HG03097 (cell line): ENCODE results near the gene FRMPD3.
A peak's percentile ranks its signal among the peaks of the same experiment; 100 is the strongest.
"Not testable (repeated sequence)": the region's sequence is repeated elsewhere in the genome, so short reads cannot be mapped to it uniquely, and the experiment has no call there.

Experiments
- ATAC-seq: cut with Tn5 transposase; IDR thresholded peaks from one replicate; pipeline ENCODE4 v1.9.1; 2021; ENCODE audit not compliant: unreplicated experiment, low FRiP score

The FRMPD3 gene

DNA sequence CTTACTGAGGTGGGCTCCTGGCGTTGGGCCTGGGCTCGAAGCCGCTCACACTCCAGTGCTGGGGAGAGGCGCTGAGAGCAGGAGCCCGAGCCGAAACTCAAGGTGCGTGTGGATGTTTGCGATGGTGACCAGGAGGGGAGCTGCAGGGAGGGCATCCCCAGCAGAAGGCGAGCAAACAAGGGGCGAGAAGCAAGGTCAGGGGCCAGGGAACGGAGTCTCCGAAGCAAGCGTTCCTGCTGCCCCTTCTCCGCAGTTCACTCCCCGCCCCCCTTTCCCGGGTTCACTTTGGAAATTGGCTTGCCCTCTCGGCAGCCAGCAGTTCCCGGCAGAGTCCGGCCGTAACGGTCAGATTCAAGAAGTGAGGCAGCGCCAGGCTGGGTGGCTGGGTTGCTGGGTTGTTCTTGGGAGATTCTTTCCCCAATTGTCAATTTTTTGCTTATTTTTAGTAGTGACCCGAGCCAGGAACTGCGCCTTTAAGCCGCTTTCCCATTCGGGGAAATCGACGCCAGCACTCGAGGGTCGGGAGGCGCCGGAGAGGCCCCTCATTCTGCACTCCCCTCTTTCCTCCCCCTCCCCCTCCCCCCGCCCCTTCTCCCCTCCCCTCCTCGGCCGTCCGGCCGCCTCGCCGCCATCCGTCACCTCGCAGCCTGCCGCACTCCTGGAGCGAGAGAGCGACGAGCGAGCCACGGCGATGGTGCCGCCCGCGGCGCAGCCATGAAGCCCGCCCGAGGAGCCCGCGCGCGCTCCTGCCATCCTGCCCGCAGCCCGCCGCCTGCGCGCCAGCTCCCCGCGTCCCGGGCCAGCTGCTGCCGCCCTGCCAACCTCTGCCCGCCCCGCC, at the start of gene FRMPD3:
Gene FRMPD3, plus strand, starts transcription at position 655 of the 838 bp plus-strand sequence. CDS start 76,937 bp downstream, outside the sequence.
- no peak for ATAC-seq

DNA sequence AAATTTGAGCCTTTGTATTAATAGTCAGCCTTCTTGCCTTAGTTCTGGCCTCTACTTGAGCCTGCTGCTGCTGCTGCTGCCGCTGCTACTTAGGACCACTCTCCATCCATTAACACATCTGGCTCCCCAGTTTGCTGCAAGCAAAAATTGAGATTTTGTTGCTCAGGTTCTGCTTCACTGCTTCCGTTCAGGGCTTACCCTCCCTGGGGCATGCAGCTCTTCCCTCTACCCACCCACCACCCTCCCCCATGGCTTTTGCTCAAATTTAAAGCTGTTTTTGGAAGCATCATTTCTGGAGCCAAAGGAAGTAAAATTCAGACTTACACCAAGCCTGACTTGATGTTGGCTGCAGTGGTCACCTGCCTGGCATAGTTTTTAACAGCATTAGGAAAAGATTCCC, 28.9 kb upstream of the FRMPD3 start:
- no peak for ATAC-seq

DNA sequence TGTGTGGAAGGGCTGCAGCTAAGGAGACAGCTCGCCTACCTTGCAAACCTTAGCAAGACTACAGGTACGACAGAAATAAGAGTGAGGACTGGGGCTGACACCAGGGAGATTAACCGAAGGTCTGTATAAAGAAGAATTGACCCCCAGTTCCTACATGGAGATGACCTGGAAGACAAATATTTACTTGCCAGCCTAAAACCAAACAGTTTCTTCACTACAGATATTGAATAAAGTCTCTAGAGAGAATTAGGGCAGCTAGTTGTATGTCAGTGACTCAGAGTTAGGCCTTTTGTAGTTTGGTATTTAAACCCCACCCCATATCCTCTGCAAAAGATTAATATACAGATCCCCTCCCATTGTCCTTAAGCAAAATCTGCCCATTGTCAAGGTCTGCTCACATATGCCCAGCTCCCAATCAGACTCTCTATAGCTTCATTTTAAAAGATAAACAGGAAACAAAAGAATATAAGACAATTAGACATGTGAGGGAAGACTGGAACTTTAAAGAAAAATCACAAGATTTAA, 28.1 kb upstream of the FRMPD3 start:
- ATAC-seq, result no peak

DNA sequence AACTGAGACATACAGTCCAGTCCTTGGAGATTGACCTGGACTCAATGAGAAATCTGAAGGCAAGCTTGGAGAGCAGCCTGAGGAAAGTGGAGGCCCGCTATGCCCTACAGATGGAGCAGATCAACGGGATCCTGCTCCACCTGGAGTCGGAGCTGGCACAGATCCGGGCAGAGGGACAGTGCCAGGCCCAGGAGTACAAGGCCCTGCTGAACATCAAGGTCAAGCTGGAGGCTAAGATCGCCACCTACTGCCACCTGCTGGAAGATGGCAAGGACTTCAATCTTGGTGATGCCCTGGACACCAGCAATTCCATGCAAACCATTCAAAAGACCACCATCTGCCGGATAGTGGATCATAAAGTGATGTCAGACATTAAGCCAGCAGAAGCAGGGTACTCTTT, 20.4 kb upstream of the FRMPD3 start:
- ATAC-seq, result no peak

DNA sequence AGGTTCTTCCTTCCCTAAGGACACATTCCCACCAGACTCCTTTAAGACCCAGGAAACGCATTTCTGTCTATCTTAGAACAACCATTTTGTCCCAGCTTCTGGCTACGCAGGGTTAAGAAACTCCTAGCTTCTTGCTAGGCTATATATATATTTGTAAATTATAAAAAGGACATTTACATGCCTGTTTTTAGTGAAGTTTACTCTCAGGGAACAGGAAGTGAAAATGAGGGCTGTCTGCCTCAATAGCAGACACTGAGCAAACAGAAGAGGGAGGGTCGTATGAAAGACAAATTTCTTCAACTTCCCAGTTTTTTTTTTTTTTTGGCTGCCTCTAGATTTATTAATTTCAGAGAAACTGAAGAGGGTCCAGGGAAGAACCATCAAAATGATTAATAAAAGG, 9.3 kb upstream of the FRMPD3 start:
- ATAC-seq, result no peak

DNA sequence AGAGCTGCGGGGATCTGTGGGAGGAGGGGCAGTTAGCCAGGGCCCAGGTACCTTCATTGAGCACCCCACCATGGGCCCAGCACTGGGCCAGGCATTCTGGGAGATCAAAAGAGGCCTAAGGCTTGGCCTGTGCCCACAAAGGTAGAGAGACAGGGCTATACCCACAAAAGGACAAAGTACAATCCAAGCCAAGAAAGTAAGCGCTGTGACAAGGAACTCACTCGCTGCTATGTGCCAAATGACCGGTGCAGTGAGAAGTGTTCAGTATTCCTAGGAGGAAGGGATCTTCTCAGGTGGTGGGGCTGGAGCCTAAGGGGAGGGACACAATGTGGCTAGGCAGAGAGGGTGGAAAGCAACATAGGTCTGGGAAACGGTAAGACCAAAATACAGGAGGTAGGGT, 8.8 kb upstream of the FRMPD3 start:
- ATAC-seq, result no peak

DNA sequence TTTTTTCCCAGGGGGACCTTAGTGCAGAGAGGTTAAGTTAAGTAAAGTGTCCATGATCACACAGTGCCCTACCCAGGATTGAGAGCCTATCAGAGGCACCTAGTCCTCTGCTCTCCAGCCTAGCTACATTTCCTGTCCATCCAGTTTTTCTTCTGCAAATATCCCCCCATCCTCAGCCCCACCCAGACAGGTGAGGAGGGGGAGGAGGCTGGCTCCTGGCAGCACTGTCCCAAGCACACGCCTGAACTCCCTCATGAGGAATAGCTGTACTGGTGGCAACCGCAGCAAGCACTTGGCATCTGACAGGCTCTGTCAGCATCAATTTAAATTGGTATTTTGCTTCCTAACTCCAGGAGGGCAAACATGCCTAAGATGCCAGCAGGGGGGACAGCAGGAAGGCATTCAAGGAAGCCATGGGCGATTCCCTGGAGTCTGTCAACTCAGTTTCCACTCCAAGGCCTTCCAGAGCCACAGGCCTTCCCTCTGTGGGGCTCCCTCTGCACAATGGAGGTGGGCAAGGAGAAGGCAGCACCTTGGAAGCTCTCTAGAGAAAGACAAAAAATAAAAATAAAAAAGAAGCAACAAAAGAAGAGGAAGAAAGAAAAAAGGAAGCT, 6.4 kb upstream of the FRMPD3 start:
- no peak for ATAC-seq

DNA sequence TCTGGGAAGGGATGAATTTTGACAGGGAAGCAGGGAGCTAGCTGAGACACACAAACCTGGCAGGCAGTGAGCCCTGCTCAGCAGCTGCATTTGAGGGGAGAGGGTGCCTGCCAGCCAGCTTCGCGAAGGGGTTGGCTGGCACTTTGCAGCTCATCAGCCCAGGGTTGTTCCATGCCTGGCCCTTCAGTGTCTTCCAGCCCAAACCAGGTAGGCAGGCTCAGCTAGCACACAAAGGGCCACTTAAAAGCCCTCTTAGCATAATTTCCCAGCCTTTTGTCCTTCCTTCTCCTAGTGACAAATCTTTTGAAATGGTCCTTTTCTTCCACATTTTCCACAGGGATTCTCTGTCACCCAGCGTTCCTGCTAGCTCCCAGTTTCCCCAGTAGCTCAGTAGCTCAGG, 4.3 kb upstream of the FRMPD3 start:
- ATAC-seq, result no peak

DNA sequence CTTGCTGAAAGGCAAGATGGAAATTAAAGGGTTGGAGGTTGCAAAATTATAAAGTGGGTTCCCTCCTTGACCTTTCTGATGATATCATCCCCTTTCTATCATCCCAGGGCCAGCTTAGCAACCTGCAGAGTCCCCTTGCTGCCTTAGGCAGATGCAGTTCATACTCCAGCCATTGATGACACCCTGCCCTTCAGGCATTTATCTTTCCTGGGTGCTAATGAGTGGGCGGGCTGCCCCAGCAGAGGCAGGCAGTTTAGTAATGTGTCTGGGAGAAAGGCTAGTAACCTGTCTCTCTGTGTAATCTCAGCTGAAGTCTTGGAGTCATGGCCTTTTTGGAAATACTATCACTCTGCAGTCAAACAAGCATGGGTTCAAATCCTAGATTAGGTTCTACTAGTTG, 3.8 kb upstream of the FRMPD3 start:
- ATAC-seq, result no peak

DNA sequence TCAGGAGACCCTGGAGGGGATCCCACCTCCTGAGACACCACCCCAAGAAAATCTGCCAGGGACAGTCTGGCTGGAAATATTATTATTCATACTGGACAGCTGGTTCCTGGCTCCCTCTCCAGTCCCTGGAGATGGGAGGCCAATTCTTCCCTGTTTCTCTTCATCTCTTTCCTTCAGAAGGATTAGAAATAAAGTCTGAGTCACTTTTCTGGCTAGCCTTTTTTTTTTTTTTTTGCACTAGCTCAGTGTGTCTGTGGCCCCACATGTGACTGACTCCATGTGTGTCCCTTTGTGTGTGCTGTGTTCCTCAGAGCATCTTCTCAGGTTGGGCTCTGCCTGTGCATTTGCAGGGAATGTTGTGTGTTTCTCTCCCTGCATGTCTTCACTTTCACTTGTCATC, 1.8 kb upstream of the FRMPD3 start:
- ATAC-seq, result no peak

DNA sequence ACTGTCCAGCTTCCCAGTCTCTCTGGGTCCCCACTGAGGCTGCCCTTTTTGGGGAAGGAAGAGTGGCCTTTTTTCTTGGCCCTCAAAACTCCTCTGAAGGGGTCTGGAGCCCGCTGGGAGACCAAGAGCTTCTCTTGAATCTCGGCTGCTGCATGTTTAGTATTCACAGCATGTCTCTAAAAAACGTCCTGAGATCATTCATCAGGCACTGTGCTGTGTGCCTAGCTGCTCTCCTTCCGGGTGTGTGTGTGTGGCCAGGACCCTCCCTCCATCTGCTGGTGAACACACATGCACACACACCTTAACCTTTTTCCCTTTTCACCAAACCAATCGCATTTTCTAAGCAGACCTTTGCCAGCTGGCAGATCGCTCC, 841 bp upstream of the FRMPD3 start:
- no peak for ATAC-seq

DNA sequence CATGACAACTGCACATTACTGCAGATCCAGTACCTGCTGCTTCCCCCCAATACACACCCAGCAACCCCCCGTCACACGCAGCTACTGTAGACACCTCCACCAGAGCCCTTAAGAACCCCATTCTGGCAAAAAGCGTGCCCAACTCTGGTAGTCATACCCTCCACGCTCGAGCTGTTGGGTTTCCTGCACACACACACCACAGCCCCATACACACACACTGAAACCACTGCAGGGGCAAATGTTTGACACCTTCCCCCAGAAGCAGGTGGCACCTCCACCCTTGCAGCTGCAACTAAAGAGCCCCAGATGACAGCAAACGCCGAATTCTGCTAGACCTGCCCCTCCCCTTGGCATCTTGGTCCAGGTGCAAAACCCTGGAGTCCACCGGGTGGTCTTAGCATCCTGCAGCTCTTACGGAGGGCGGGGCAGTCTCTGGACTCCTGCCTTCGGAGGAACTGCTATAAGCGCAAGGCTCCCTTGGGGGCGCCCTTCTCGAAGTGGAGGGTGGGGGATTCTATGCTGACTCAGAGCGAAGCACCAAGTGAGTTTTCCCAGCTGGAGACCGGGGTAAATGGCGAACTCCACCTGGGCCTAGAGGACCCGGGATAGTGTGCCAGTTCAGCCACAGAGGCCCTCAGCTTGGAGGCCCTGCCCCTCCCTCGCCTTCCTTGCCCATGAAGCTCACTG, 1.5 kb downstream of the FRMPD3 start:
- ATAC-seq, result no peak

DNA sequence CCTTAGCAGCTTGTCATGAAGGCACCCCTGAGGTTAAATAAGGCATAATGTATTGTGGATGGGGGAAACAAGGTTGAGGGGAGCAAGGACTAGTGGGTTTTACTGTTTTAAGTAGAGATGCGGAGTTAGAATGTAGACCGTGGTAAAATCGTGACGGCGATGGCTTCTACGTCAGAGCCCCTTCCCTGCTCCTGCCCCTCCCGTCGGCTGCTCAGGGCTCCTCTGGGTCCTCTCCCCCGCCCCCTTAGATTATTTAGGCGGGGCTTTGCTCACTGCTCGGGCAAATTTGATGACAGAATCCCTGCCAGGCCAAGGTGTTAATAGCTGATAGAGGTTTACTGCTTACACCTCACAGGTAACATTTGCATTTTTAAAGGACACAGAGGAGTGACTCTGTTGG, 2.3 kb downstream of the FRMPD3 start:
- ATAC-seq, result no peak

DNA sequence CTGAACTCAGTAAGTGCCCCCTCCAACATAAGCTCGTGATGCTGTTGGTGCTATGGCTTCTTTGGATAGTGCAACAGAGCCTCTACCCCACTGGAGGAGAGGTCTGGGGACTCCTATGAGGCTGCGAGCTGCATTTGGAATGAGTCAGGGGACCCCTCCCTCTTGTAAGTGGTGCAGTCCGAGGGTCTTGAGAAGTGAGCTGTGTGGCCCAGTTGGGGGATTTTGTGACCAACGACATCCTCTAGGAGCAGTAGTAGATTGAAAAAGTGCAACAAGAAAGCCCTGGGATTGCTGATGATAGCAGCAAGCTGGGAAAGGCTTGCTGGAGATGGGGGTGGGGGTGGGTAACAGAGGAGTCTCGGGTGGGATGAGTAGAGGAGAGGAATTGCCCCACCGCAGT, 3.1 kb downstream of the FRMPD3 start:
- ATAC-seq, result no peak

DNA sequence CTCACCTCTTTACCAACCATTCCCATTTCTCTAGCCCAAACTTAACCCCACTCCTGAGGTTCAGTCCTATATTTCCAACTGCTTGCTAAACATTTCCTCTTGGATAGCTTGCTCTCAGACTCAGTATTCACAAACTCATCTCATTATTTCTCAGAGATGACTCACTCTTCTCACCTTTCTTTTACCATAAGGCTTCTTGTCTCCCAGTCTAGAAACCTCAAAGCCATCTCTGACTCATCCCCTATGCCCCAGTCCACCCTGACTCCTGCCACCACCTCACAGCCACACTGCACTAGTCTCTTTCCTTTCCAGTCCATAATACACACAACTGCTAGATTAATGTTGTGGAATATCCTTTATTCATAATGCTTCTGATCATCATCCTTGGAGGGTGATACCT, 4.8 kb downstream of the FRMPD3 start:
- peak; percentile 88 for ATAC-seq

DNA sequence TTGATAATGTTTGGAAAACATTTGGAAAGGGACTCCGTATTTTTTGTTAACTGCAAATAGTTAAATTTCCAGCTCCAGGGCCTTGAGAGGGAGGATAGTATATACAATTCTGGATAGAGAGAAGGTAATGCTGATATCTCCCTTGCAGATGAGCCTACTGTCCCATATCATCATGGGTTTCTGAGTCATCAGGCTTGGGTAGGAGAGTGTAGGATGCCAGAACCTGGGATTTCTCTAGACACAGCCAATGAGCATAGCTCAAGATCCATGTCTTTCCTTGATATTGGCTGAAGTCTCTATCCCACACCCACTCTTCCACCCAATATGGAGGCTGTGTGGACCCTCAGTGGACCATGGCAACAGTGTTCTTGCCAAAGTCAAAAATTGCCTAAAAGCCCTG, 7.8 kb downstream of the FRMPD3 start:
- ATAC-seq, result no peak

DNA sequence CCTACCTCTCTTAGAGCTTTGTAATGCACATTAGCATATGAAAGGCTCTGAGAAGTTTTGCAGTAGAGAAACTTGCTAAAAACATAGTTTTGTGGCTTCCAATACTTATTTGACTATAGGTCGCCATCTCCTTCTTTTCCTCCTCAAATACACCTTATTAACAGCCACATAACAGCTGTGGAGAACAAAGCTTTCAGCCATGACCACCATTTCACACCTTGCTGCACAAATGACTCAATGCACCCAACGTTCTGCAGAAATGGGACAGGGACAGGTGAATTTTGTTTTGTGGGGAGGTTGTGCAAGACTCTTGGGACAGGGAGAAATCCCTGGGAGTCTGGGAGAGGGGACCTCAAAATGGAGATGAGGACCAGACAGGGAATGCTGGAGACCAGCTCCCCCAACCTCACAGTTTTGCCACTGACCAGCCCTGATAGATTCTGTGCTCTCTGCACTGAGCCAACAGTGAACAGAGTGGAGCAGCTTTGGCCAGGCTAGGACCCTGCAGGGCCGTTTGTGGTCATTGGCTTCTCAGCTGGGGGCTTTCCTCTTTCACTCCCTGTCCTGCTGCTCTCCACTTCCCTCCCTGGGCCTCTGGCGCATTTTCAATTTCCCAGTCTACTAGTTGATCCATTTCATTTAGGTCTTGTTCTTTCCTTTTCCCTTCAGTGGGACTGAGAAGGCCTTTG, 16.6 kb downstream of the FRMPD3 start:
- peak; percentile 60 for ATAC-seq

DNA sequence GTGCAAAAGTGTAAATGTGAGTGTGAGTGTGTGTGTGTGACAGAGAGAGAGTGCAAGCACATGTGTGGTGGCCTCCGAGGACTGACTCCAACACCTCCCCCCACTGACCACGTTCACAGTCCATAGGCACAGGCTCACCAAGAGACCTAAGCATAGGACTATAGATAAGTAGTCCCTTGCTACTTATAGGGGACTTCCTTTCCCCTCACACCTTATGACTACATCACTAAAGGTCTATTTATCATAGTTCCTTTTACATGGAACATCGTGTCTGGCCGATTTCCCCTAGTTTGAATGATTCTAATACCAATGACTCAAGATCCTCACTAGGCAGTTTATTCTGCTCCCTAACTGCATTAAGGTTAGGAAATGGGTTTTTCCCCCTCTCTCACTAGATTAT, 17.8 kb downstream of the FRMPD3 start:
- no peak for ATAC-seq

DNA sequence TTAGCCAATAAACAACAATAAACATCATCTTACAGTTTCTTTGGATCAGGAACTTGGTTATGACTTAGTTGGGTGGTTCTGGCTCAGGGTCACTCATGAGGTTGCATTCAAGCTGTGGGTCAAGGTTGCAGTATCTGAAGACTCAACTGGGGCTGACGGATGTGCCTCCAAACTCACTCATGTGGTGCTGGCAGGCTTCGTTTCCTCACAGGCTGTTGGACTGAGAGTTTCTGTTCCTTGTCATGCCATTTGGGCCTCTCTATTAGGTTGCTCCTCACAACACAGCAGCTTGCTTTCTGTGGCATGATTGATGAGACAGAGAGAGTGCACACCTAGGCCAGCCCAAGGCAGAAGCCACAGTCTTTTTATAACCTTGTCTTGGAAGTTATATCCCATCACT, 20.7 kb downstream of the FRMPD3 start:
- no peak for ATAC-seq

DNA sequence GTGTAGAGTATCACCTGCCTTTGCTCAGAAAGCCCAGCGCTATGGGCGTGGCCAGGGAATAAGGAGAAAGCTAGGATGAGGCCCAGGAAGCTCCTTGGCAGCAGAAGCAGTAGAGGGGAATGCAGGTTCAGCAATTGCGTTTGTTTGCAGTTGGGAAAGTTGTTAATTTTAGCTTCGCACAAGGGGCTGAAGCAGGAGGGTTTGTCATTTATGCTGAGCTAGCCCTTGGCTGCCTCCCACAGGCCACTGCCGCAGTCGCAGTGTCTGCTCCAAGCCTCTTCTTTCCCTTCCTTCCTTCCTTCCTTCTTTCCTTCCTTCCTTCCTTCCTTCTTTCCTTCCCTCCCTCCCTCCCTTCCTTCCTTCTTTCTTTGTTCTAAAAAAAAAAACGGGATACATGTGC, 21.5 kb downstream of the FRMPD3 start:
- no peak for ATAC-seq

DNA sequence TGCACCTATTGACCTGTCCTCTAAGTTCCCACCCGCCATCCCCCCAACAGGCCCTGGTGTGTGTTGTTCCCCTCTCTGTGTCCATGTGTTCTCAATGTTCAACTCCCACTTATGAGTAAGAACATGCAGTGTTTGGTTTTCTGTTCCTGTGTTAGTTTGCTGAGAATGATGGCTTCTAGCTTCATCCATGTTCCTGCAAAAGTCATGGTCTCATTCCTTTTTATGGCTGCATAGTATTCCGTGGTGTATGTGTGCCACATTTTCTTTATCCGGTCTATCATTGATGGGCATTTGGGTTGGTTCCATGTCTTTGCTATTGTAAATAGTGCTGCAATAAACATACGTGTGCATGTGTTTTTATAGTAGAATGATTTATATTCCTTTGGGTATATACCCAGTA, 22.0 kb downstream of the FRMPD3 start:
- not testable (repeated sequence) for ATAC-seq
